SK-N-SH (cell line): ENCODE results near the gene ZFAND6. TPM values are rescaled to one million over a fixed set of nuclear protein-coding genes. Genes with fewer than 3 reads are reported as not detected.

Experiments
- CTCF ChIA-PET: fragments of 300-600, 350-600 bp; formaldehyde crosslinking; extraction: SDS; loops from one replicate; lab custom pipeline; 2021; lab: Yijun Ruan, JAX
- POLR2A ChIA-PET: fragments of 350-600 bp; sonication (Branson Sonifier 250); formaldehyde crosslinking; extraction: SDS; loops from one replicate; lab custom pipeline; 2020; ENCODE audit warnings: antibody characterized with exemption, inconsistent platforms; lab: Yijun Ruan, JAX
- DNase-seq: peaks from one replicate; pipeline ENCODE4 v3.0.0; 2012
- H2AFZ ChIP-seq: fragments of 200-600 bp; sonication (generic); 2 replicates; pipeline ENCODE4 v1.8.1; 2016; ENCODE audit warnings: antibody characterized with exemption, mild to moderate bottlenecking, low read depth
- H3F3A ChIP-seq: fragments of 200-600 bp; sonication (generic); replicated peaks from 2 replicates; pipeline ENCODE3; 2016; ENCODE audit warnings: antibody characterized with exemption, mild to moderate bottlenecking; ENCODE audit not compliant: insufficient read depth
- H3K27ac ChIP-seq, 2 experiments: fragments of 200-500 bp in 1 of 2; fragments of 200-600 bp in 1 of 2; sonication (Bioruptor generic) in 1 of 2; sonication (generic), shearing (Covaris generic) in 1 of 2; 2 replicates each; pipeline versions ENCODE4 v1.5.1 to v1.6.1; 2014 to 2016; ENCODE audit warnings: low read depth in 2 of 2, inconsistent platforms in 1 of 2, low read length in 1 of 2, mild to moderate bottlenecking in 1 of 2, mixed read lengths in 1 of 2
- H3K27me3 ChIP-seq: fragments of 200-600 bp; sonication (generic), shearing (Covaris generic); 2 replicates; pipeline ENCODE4 v1.6.1; 2016; ENCODE audit warnings: mixed run types; ENCODE audit not compliant: insufficient read depth
- H3K36me3 ChIP-seq, 2 experiments: fragments of 200-500 bp in 1 of 2; fragments of 200-600 bp in 1 of 2; sonication (Bioruptor generic) in 1 of 2; sonication (generic) in 1 of 2; replicated peaks in 1 of 2; 2 replicates each; pipeline versions ENCODE3 to v1.5.1; 2014 to 2016; ENCODE audit warnings: low read length in 1 of 2, mild to moderate bottlenecking in 1 of 2; ENCODE audit not compliant: insufficient read depth in 2 of 2, control insufficient read depth in 1 of 2
- H3K4me1 ChIP-seq, 2 experiments: fragments of 200-500 bp in 1 of 2; fragments of 200-600 bp in 1 of 2; sonication (Bioruptor generic) in 1 of 2; sonication (generic), shearing (Covaris generic) in 1 of 2; 2 replicates each; pipeline versions ENCODE4 v1.5.1 to v1.6.1; 2014 to 2016; ENCODE audit warnings: low read depth in 1 of 2, low read length in 1 of 2, mixed run types in 1 of 2; ENCODE audit not compliant: insufficient read depth in 2 of 2, control insufficient read depth in 1 of 2
- H3K4me2 ChIP-seq: fragments of 200-600 bp; sonication (generic), shearing (Covaris generic); 2 replicates; pipeline ENCODE4 v1.6.1; 2017; ENCODE audit warnings: mixed run types
- H3K4me3 ChIP-seq, 2 experiments: fragments of 200-500 bp in 1 of 2; fragments of 200-600 bp in 1 of 2; sonication (Bioruptor generic) in 1 of 2; sonication (generic), shearing (Covaris generic) in 1 of 2; 2 replicates each; pipeline versions ENCODE4 v1.5.1 to v1.8.1; 2014 to 2016; ENCODE audit warnings: low read depth in 2 of 2, inconsistent platforms in 1 of 2, low read length in 1 of 2, mild to moderate bottlenecking in 1 of 2, mixed read lengths in 1 of 2, moderate library complexity in 1 of 2
- H3K79me2 ChIP-seq: fragments of 200-600 bp; sonication (generic); 2 replicates; pipeline ENCODE4 v1.8.1; 2017; ENCODE audit warnings: mild to moderate bottlenecking; ENCODE audit not compliant: insufficient read depth
- H3K9ac ChIP-seq: fragments of 200-600 bp; sonication (generic); 2 replicates; pipeline ENCODE4 v1.6.1; 2017; ENCODE audit warnings: mixed run types
- H3K9me2 ChIP-seq: fragments of 200-600 bp; sonication (generic); 2 replicates; pipeline ENCODE4 v1.6.1; 2017; ENCODE audit warnings: mixed run types
- H3K9me3 ChIP-seq: fragments of 200-600 bp; sonication (generic); 2 replicates; pipeline ENCODE4 v1.6.1; 2017; ENCODE audit warnings: mixed run types, mild to moderate bottlenecking, moderate library complexity
- H4K20me1 ChIP-seq: fragments of 200-600 bp; sonication (generic); 2 replicates; pipeline ENCODE4 v1.6.1; 2017; ENCODE audit warnings: mild to moderate bottlenecking, mixed run types; ENCODE audit not compliant: insufficient read depth
- CHD2 ChIP-seq: fragments of 150-350 bp; IDR thresholded peaks from 2 replicates; pipeline ENCODE4 v1.6.1; 2018; ENCODE audit warnings: low read length; ENCODE audit not compliant: partially characterized antibody
- EZH2phosphoT487 ChIP-seq: fragments of 200-600 bp; sonication (generic); IDR thresholded peaks from 2 replicates; pipeline ENCODE4 v1.6.1; 2017; ENCODE audit warnings: low read depth, mixed run types, mild to moderate bottlenecking, antibody characterized with exemption, moderate library complexity, borderline replicate concordance
- FOSL2 ChIP-seq: IDR thresholded peaks from 2 replicates; pipeline ENCODE4 v1.4.0; 2012; ENCODE audit warnings: low read depth, mild to moderate bottlenecking, moderate library complexity, borderline replicate concordance
- GABPA ChIP-seq: IDR thresholded peaks from 2 replicates; pipeline ENCODE4 v1.4.0; 2012; ENCODE audit warnings: low read depth, mild to moderate bottlenecking
- MEF2A ChIP-seq: IDR thresholded peaks from 2 replicates; pipeline ENCODE4 v1.4.0; 2012; ENCODE audit warnings: low read depth, borderline replicate concordance
- POLR2AphosphoS5 ChIP-seq: IDR thresholded peaks from 2 replicates; pipeline ENCODE4 v1.6.1; 2012; ENCODE audit warnings: low read depth, low read length
- RAD21 ChIP-seq: IDR thresholded peaks from 2 replicates; pipeline ENCODE4 v1.6.1; 2012; ENCODE audit warnings: mild to moderate bottlenecking, low read length
- RCOR1 ChIP-seq: fragments of 150-350 bp; IDR thresholded peaks from 2 replicates; pipeline ENCODE4 v1.6.1; 2017; ENCODE audit warnings: antibody characterized with exemption, low read length
- SIN3A ChIP-seq: IDR thresholded peaks from 2 replicates; pipeline ENCODE4 v1.6.1; 2012; ENCODE audit warnings: low read depth, mild to moderate bottlenecking, low read length, moderate library complexity, borderline replicate concordance
- SMC3 ChIP-seq: IDR thresholded peaks from 2 replicates; pipeline ENCODE4 v1.6.1; 2012; ENCODE audit warnings: low read depth, low read length, improper control_type of control experiment
- WGBS: methylation state at CpG from one replicate; pipeline ENCODE4 v1.1.6; 2017; ENCODE audit warnings: low lambda C conversion rate; 5-methylcytosine and 5-hydroxymethylcytosine counted together
- polyA plus RNA-seq, 3 experiments: library from polyadenylated mRNA; depleted of rRNA; stranded (reverse); fragments of >200 nt; gene quantifications; 2 replicates each; pipeline ENCODE4 v1.2.3, GENCODE V29; 2012
- TF ChIP-seq, protein P1 (sequence below): IDR thresholded peaks from 2 replicates; pipeline ENCODE4 v1.4.0; 2012; ENCODE audit warnings: low read depth, borderline replicate concordance
- TF ChIP-seq, protein P2 (sequence below): fragments of 150-350 bp; IDR thresholded peaks from 2 replicates; pipeline ENCODE4 v1.6.1; 2017; ENCODE audit warnings: antibody characterized with exemption, low read length, low read depth, borderline replicate concordance
- TF ChIP-seq, protein P3 (sequence below): IDR thresholded peaks from 2 replicates; pipeline ENCODE4; 2012
- TF ChIP-seq, protein P4 (sequence below): IDR thresholded peaks from 2 replicates; pipeline ENCODE4 v1.6.1; 2012; ENCODE audit warnings: mild to moderate bottlenecking, low read depth, low read length, moderate library complexity

The ZFAND6 gene
- polyA plus RNA-seq, 1 of the 3 experiments (the other 2 are of a cell fraction): 90.1 TPM

DNA sequence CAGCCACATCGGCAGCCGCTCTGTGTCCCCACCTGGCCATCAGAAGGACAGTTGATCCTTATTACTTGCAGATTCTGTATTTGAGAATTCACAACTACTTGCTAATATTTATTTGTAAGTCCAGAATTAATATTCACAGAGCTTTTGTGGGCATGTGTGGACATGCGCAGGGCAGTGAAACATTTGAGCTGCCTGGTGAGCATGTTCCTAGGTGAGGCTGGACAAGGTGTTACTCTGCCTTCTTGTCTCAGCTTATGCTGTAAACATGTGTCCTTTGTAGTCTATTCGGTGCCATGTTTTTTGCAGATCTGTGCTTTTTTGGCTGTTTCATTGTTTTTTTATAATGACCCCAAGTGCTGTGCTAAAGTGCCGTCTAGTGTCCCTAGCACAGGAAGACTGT is 108.9 kb downstream of the ZFAND6 start:
- Histone ChIP-seq H3K9ac (no peak overlapping the region), H3K27ac (no peak overlapping the region), H3F3A (peaks cover 2% of the 10 kb centered on the region), H3K4me1 (0 out of 4 replicates have a peak, but pooled peaks cover 0 to 1% of the 10 kb centered on the region in 2 experiments), H3K79me2 (no peaks in the 10 kb centered on the region), H3K9me2 (no peaks in the 10 kb centered on the region), H3K9me3 (no peaks in the 10 kb centered on the region), H3K27me3 (no peaks in the 10 kb centered on the region), H4K20me1 (no peaks in the 10 kb centered on the region), H3K36me3 (peaks cover 4 to 15% of the 10 kb centered on the region in 2 experiments), H3K4me3 (no peak overlapping the region), H3K4me2 (no peak overlapping the region), H2AFZ (no peak overlapping the region)
- CTCF ChIA-PET: interaction anchor here (1.0 kb wide), 1 partner anchor 80 kb away, joined by 3 read pairs; no protein-coding TSS in a partner anchor
- DNase-seq: no peak
- 84% methylated on average over 5 of the region's 5 CpGs for WGBS
- POLR2A ChIA-PET: no interaction called here
- TF ChIP-seq, protein P1, sequence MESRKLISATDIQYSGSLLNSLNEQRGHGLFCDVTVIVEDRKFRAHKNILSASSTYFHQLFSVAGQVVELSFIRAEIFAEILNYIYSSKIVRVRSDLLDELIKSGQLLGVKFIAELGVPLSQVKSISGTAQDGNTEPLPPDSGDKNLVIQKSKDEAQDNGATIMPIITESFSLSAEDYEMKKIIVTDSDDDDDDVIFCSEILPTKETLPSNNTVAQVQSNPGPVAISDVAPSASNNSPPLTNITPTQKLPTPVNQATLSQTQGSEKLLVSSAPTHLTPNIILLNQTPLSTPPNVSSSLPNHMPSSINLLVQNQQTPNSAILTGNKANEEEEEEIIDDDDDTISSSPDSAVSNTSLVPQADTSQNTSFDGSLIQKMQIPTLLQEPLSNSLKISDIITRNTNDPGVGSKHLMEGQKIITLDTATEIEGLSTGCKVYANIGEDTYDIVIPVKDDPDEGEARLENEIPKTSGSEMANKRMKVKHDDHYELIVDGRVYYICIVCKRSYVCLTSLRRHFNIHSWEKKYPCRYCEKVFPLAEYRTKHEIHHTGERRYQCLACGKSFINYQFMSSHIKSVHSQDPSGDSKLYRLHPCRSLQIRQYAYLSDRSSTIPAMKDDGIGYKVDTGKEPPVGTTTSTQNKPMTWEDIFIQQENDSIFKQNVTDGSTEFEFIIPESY: no peak
- TF ChIP-seq, protein P2, sequence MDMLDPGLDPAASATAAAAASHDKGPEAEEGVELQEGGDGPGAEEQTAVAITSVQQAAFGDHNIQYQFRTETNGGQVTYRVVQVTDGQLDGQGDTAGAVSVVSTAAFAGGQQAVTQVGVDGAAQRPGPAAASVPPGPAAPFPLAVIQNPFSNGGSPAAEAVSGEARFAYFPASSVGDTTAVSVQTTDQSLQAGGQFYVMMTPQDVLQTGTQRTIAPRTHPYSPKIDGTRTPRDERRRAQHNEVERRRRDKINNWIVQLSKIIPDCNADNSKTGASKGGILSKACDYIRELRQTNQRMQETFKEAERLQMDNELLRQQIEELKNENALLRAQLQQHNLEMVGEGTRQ: no peak
- TF ChIP-seq RAD21 (no peak), MEF2A (no peak), POLR2AphosphoS5 (no peak), EZH2phosphoT487 (no peak), RCOR1 (no peak), SMC3 (no peak), CHD2 (no peak), GABPA (no peak), FOSL2 (no peak), SIN3A (no peak)
- TF ChIP-seq, protein P3, sequence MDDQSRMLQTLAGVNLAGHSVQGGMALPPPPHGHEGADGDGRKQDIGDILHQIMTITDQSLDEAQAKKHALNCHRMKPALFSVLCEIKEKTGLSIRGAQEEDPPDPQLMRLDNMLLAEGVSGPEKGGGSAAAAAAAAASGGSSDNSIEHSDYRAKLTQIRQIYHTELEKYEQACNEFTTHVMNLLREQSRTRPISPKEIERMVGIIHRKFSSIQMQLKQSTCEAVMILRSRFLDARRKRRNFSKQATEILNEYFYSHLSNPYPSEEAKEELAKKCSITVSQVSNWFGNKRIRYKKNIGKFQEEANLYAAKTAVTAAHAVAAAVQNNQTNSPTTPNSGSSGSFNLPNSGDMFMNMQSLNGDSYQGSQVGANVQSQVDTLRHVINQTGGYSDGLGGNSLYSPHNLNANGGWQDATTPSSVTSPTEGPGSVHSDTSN: no peak
- TF ChIP-seq, protein P4, sequence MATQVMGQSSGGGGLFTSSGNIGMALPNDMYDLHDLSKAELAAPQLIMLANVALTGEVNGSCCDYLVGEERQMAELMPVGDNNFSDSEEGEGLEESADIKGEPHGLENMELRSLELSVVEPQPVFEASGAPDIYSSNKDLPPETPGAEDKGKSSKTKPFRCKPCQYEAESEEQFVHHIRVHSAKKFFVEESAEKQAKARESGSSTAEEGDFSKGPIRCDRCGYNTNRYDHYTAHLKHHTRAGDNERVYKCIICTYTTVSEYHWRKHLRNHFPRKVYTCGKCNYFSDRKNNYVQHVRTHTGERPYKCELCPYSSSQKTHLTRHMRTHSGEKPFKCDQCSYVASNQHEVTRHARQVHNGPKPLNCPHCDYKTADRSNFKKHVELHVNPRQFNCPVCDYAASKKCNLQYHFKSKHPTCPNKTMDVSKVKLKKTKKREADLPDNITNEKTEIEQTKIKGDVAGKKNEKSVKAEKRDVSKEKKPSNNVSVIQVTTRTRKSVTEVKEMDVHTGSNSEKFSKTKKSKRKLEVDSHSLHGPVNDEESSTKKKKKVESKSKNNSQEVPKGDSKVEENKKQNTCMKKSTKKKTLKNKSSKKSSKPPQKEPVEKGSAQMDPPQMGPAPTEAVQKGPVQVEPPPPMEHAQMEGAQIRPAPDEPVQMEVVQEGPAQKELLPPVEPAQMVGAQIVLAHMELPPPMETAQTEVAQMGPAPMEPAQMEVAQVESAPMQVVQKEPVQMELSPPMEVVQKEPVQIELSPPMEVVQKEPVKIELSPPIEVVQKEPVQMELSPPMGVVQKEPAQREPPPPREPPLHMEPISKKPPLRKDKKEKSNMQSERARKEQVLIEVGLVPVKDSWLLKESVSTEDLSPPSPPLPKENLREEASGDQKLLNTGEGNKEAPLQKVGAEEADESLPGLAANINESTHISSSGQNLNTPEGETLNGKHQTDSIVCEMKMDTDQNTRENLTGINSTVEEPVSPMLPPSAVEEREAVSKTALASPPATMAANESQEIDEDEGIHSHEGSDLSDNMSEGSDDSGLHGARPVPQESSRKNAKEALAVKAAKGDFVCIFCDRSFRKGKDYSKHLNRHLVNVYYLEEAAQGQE: no peak
